Neural cell (in vitro differentiated cells): ENCODE data around the gene RAB11FIP4. TPM values are rescaled to one million over a fixed set of nuclear protein-coding genes. Genes with fewer than 3 reads are reported as not detected.

Experiments used
- H2AFZ ChIP-seq: fragments of 200-600, 300-800 bp; sonication (generic), shearing (Covaris generic); 2 replicates; pipeline ENCODE4 v1.6.0; 2014; ENCODE audit warnings: low read depth, mild to moderate bottlenecking, antibody characterized with exemption, low read length, moderate library complexity
- H3F3A ChIP-seq: fragments of 200-600 bp; shearing (Covaris generic); 2 replicates; pipeline ENCODE4 v1.6.1; 2016; ENCODE audit warnings: mild to moderate bottlenecking, moderate library complexity, mixed read lengths, antibody characterized with exemption, low read length; ENCODE audit not compliant: insufficient read depth, poor library complexity, severe bottlenecking
- H3K27ac ChIP-seq: fragments of 200-600, 300-800 bp; sonication (generic), shearing (Covaris generic); 2 replicates; pipeline ENCODE4 v1.5.1; 2014; ENCODE audit warnings: mild to moderate bottlenecking, low read length, moderate library complexity
- H3K27me3 ChIP-seq: fragments of 300-800, 200-600 bp; sonication (generic), shearing (Covaris generic); 2 replicates; pipeline ENCODE4 v1.6.0; 2014; ENCODE audit warnings: mild to moderate bottlenecking, low read depth, low read length, moderate library complexity; ENCODE audit not compliant: insufficient read depth
- H3K36me3 ChIP-seq: fragments of 300-800, 200-600 bp; sonication (generic), shearing (Covaris generic); 2 replicates; pipeline ENCODE4 v1.5.1; 2014; ENCODE audit warnings: mild to moderate bottlenecking, antibody characterized with exemption, low read length, moderate library complexity; ENCODE audit not compliant: insufficient read depth
- H3K4me2 ChIP-seq: fragments of 300-800, 200-600 bp; sonication (generic), shearing (Covaris generic); 2 replicates; pipeline ENCODE4 v1.6.0; 2014; ENCODE audit warnings: mild to moderate bottlenecking, low read length
- H3K4me3 ChIP-seq: fragments of 300-800, 200-600 bp; sonication (generic), shearing (Covaris generic); 2 replicates; pipeline ENCODE4 v1.5.1; 2014; ENCODE audit warnings: mild to moderate bottlenecking, low read length, moderate library complexity
- H3K79me2 ChIP-seq: fragments of 200-600 bp; shearing (Covaris generic); replicated peaks from 2 replicates; pipeline ENCODE4 v1.6.0; 2014; ENCODE audit warnings: mild to moderate bottlenecking, low read length, moderate library complexity; ENCODE audit not compliant: insufficient read depth
- H3K9ac ChIP-seq: fragments of 300-800, 200-600 bp; sonication (generic), shearing (Covaris generic); 2 replicates; pipeline ENCODE4 v1.6.1; 2016; ENCODE audit warnings: mild to moderate bottlenecking, low read length, mixed read lengths
- H3K9me2 ChIP-seq: fragments of 200-600 bp; shearing (Covaris generic); 2 replicates; pipeline ENCODE4 v1.6.1; 2016; ENCODE audit warnings: mild to moderate bottlenecking, low read length, mixed read lengths; ENCODE audit not compliant: insufficient read depth
- H3K9me3 ChIP-seq: fragments of 200-600, 300-800 bp; sonication (generic), shearing (Covaris generic); 2 replicates; pipeline ENCODE4 v1.6.1; 2016; ENCODE audit warnings: mild to moderate bottlenecking, mixed run types, low read length, moderate library complexity, mixed read lengths
- H4K20me1 ChIP-seq: fragments of 200-600 bp; shearing (Covaris generic); 2 replicates; pipeline ENCODE4 v1.6.1; 2016; ENCODE audit warnings: mild to moderate bottlenecking, mixed run types; ENCODE audit not compliant: insufficient read depth
- EZH2 ChIP-seq: fragments of 200-600, 300-800 bp; shearing (Covaris generic), sonication (generic); IDR thresholded peaks from 2 replicates; pipeline ENCODE4 v1.6.1; 2014; ENCODE audit warnings: antibody characterized with exemption, low read length, borderline replicate concordance, mild to moderate bottlenecking; ENCODE audit not compliant: insufficient read depth, poor library complexity, severe bottlenecking
- MXI1 ChIP-seq: fragments of 450-650 bp; conservative IDR thresholded peaks from 2 replicates; pipeline ENCODE4 v1.6.1; 2014; ENCODE audit warnings: antibody characterized with exemption, mild to moderate bottlenecking; ENCODE audit not compliant: poor library complexity, severe bottlenecking
- POLR2AphosphoS5 ChIP-seq: IDR thresholded peaks from 2 replicates; pipeline ENCODE4 v1.6.1; 2012
- RAD21 ChIP-seq: fragments of 450-650 bp; conservative IDR thresholded peaks from 2 replicates; pipeline ENCODE4 v1.6.1; 2014; ENCODE audit warnings: antibody characterized with exemption, mild to moderate bottlenecking, moderate library complexity
- REST ChIP-seq: IDR thresholded peaks from 2 replicates; pipeline ENCODE4 v1.6.1; 2012; ENCODE audit warnings: borderline replicate concordance
- SMC3 ChIP-seq: fragments of 450-650 bp; conservative IDR thresholded peaks from 2 replicates; pipeline ENCODE4 v1.6.1; 2014; ENCODE audit warnings: antibody characterized with exemption, mild to moderate bottlenecking, moderate library complexity; ENCODE audit not compliant: poor library complexity
- TAF1 ChIP-seq: IDR thresholded peaks from 2 replicates; pipeline ENCODE4 v1.6.1; 2012; ENCODE audit warnings: low read depth
- polyA plus RNA-seq: library from polyadenylated mRNA; depleted of rRNA; stranded (reverse); fragments of >200 nt; gene quantifications from 2 replicates; pipeline ENCODE4 v1.2.3, GENCODE V29; 2014

RAB11FIP4 gene
- polyA plus RNA-seq, 1 donor from 2014 or later: 14.4 TPM

- peaks cover 21% of the 10 kb centered on the region for H3K27me3 ChIP-seq
- no peak overlapping the region for H3K9ac ChIP-seq
- H3K9me3 ChIP-seq: no peaks in the 10 kb centered on the region
- H3K9me2 ChIP-seq: no peaks in the 10 kb centered on the region
- no peak overlapping the region for H3K4me2 ChIP-seq
- TF ChIP-seq TAF1 (no peak), SMC3 (no peak), REST (no peak), RAD21 (no peak), POLR2AphosphoS5 (no peak)
- H3K79me2 ChIP-seq: no peaks in the 10 kb centered on the region
- no peak overlapping the region for H3K4me3 ChIP-seq
- no peak overlapping the region for H3K27ac ChIP-seq
- no peak overlapping the region for H2AFZ ChIP-seq
- H4K20me1 ChIP-seq: no peaks in the 10 kb centered on the region
- H3F3A ChIP-seq: no peaks in the 10 kb centered on the region
- no peaks in the 10 kb centered on the region for H3K36me3 ChIP-seq
Measured at GRCh38 chr17:31490671-31491375, 99.3 kb downstream of the RAB11FIP4 start.

GRCh38 chr17:31491376-31492131 lies 100.1 kb downstream of the RAB11FIP4 start:
- no peaks in the 10 kb centered on the region for H4K20me1 ChIP-seq
- H3K36me3 ChIP-seq: no peaks in the 10 kb centered on the region
- no peaks in the 10 kb centered on the region for H3K79me2 ChIP-seq
- no peaks in the 10 kb centered on the region for H3K9me3 ChIP-seq
- H3K9me2 ChIP-seq: no peaks in the 10 kb centered on the region
- no peak overlapping the region for H3K4me2 ChIP-seq
- no peak overlapping the region for H2AFZ ChIP-seq
- H3K4me3 ChIP-seq: no peak overlapping the region
- no peak overlapping the region for H3K9ac ChIP-seq
- no peak overlapping the region for H3K27ac ChIP-seq
- no peak for TF ChIP-seq EZH2
- no peak for TF ChIP-seq REST
- TF ChIP-seq MXI1: no peak
- TF ChIP-seq POLR2AphosphoS5: no peak
- no peak for TF ChIP-seq RAD21
- TF ChIP-seq SMC3: no peak
- H3K27me3 ChIP-seq: peaks cover 21% of the 10 kb centered on the region
- H3F3A ChIP-seq: no peaks in the 10 kb centered on the region
